AG04449 (cell line): ENCODE measurements around the gene MRPL42.

Experiments used
- CTCF ChIA-PET: fragments of 350-600 bp; formaldehyde crosslinking; extraction: SDS; loops from one replicate; lab custom pipeline; 2021; ENCODE audit warnings: antibody characterized with exemption; lab: Yijun Ruan, JAX
- POLR2A ChIA-PET: fragments of 400-600, 350-600 bp; formaldehyde crosslinking; extraction: SDS; loops from one replicate; lab custom pipeline; 2020; ENCODE audit warnings: antibody characterized with exemption, inconsistent platforms; lab: Yijun Ruan, JAX
- DNase-seq: peaks from one replicate; pipeline ENCODE4 v3.0.0-alpha.2; 2010; ENCODE audit warnings: low read depth, low spot score
- H3K4me3 ChIP-seq: 2 replicates; pipeline ENCODE4 v1.5.1; 2011; ENCODE audit warnings: low read depth, mild to moderate bottlenecking, control low read depth, low read length
- CTCF ChIP-seq: IDR thresholded peaks from one replicate; pipeline ENCODE4 v1.5.1; 2011; ENCODE audit warnings: mild to moderate bottlenecking, moderate library complexity, low read length, control low read depth, inconsistent platforms; ENCODE audit not compliant: insufficient read depth; ENCODE audit errors: missing control alignments

The MRPL42 gene

GRCh38 chr12:93434256-93434865 lies 33.0 kb upstream of the MRPL42 start:
- CTCF ChIA-PET: interaction anchor here (0.8 to 5.5 kb wide), 6 partner anchors 8 to 668 kb away, joined by 3 to 28 read pairs (median 4); no protein-coding TSS in a partner anchor

GRCh38 chr12:93438266-93439050 lies 28.9 kb upstream of the MRPL42 start:
- H3K4me3 ChIP-seq: no peak overlapping the region
- DNase-seq: no peak
- TF ChIP-seq CTCF: no peak
- ChIA-PET POLR2A (no interaction called here), CTCF (interaction anchor here (1.0 to 5.5 kb wide), 5 partner anchors 16 to 664 kb away, joined by 3 to 28 read pairs (median 7); partner anchors contain the start of gene MRPL42)

More at GRCh38 chr12:93434256-93434865, 33.0 kb upstream of the MRPL42 start:
- H3K4me3 ChIP-seq: no peak overlapping the region
- no peak for TF ChIP-seq CTCF
- POLR2A ChIA-PET: no interaction called here
- no peak for DNase-seq

- POLR2A ChIA-PET: no interaction called here
These were observed 27.1 kb upstream of the MRPL42 start for GRCh38 chr12:93440043-93440835.

GRCh38 chr12:93441081-93441616 lies 26.2 kb upstream of the MRPL42 start:
- no peak for DNase-seq
- POLR2A ChIA-PET: no interaction called here
- CTCF ChIA-PET: interaction anchor here (1.5 to 3.2 kb wide), 2 partner anchors 22 to 27 kb away, joined by 4 to 14 read pairs; partner anchors contain the start of gene MRPL42
- no peak for TF ChIP-seq CTCF
- H3K4me3 ChIP-seq: peak overlapping the region; percentile 79

More at GRCh38 chr12:93440043-93440835, 27.1 kb upstream of the MRPL42 start:
- peak overlapping the region; percentile 79 for H3K4me3 ChIP-seq
- no peak for DNase-seq
- CTCF ChIA-PET: interaction anchor here (3.2 to 3.7 kb wide), 2 partner anchors 28 to 662 kb away, joined by 14 to 18 read pairs; partner anchors contain the start of gene MRPL42
- no peak for TF ChIP-seq CTCF

- peak; percentile 47 for DNase-seq
- POLR2A ChIA-PET: interaction anchor here (0.6 kb wide), 1 partner anchor 22 kb away, joined by 3 read pairs; no protein-coding TSS in a partner anchor
- H3K4me3 ChIP-seq: peak within 1 kb of the TSS; percentile 79
- no peak for TF ChIP-seq CTCF
- CTCF ChIA-PET: interaction anchor here (1.1 to 3.2 kb wide), 5 partner anchors 9 to 660 kb away, joined by 3 to 14 read pairs (median 4); partner anchors contain the start of gene MRPL42
These were observed 25.5 kb upstream of the MRPL42 start, which contains the start of gene UBE2N for GRCh38 chr12:93441617-93442410. Gene UBE2N (minus strand): TSS chr12:93441947. CDS start chr12:93441884, 63 bp downstream.
